ENCODE results near the gene ZNF768. TPM values are rescaled to one million over a fixed set of nuclear protein-coding genes. Genes with fewer than 3 reads are reported as not detected.

Gene ZNF768
- total RNA-seq, 1 experiment from 2014 or later, result 64.2 TPM

DNA sequence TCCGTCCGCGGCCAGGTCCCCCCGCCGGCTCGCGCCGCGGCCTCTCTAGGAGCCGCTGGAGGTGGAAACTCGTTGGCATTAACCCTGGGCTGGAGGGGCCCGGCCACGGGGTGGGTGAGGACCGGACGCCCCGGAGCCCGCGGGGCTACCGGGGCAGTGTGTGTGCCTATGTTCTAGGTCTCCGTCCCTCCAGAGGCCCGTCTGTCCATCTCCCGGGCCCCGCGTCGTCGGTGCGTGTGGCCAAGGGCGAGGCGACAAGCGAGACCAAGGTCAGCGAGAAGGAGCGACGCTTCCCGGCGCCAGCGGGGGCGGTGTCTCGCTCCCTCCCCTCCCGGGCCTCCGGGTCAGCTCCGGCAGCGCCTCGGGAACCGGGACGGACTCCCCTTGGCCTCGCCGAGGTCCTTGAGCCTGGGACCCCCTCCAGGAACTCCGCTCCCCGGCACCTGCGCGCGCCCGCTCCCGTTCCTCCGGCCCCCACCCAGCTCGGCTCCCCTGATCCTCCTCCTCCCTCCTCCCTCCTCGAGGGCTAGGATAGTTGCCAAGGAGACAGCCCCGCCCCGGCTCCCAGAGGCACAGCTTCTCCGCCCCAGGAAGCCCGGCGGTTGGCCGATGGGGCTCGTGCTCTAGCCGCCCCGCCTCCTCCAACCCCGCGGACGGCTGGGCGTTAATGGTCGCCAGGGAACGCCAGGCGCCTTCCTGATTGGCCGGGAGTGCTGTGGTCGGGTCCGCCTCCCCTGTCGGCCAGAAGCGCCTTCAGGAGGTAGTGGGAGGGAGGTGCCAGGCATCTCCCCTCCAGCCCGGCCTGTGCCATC lies 663 bp upstream of the ZNF768 start:
- ChIA-PET POLR2A (ENCODE audit: unreplicated experiment) (interaction anchor here (0.5 to 0.9 kb wide), 10 partner anchors 30 to 723 kb away, joined by 3 to 60 read pairs (median 4); partner anchors contain the start of genes ZNF688 and ZNF764), CTCF (interaction anchor here (0.6 to 1.0 kb wide), 5 partner anchors 9 to 125 kb away, joined by 3 to 4 read pairs (median 3); partner anchors contain the start of gene DCTPP1)
- Histone ChIP-seq H3F3A (ENCODE audit: insufficient read depth, low read depth) (peaks cover 41% of the 10 kb centered on the region), H3K27me3 (ENCODE audit: insufficient read depth, low read depth) (no peaks in the 10 kb centered on the region), H3K27ac (peak overlapping the region; percentile 79), H3K9me3 (ENCODE audit: insufficient read depth, low read depth) (no peaks in the 10 kb centered on the region), H2AFZ (peak overlapping the region; percentile 92), H3K4me1 (replicated peaks; ENCODE audit: insufficient read depth) (peaks cover 32% of the 10 kb centered on the region), H3K36me3 (ENCODE audit: low read depth) (0 out of 2 replicates have a peak, but pooled peaks cover 13% of the 10 kb centered on the region), H3K4me2 (peak overlapping the region; percentile 88), H3K4me3 (peak overlapping the region; percentile 97), H3K9me2 (ENCODE audit: insufficient read depth) (no peaks in the 10 kb centered on the region), H4K20me1 (ENCODE audit: insufficient read depth) (no peaks in the 10 kb centered on the region), H3K79me2 (ENCODE audit: low read depth) (peaks cover 15% of the 10 kb centered on the region; the same call in 1 of the 2 replicates)
- TF ChIP-seq EZH2 (IDR thresholded peaks at IDR 0.05; ENCODE audit: low read depth), result no peak
- TF ChIP-seq, protein P1, sequence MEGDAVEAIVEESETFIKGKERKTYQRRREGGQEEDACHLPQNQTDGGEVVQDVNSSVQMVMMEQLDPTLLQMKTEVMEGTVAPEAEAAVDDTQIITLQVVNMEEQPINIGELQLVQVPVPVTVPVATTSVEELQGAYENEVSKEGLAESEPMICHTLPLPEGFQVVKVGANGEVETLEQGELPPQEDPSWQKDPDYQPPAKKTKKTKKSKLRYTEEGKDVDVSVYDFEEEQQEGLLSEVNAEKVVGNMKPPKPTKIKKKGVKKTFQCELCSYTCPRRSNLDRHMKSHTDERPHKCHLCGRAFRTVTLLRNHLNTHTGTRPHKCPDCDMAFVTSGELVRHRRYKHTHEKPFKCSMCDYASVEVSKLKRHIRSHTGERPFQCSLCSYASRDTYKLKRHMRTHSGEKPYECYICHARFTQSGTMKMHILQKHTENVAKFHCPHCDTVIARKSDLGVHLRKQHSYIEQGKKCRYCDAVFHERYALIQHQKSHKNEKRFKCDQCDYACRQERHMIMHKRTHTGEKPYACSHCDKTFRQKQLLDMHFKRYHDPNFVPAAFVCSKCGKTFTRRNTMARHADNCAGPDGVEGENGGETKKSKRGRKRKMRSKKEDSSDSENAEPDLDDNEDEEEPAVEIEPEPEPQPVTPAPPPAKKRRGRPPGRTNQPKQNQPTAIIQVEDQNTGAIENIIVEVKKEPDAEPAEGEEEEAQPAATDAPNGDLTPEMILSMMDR (conservative IDR thresholded peaks at IDR 0.05), result peak; percentile 50; the same call in 1 of the 2 replicates
- no TSS peak for BruUV-seq (replicated peaks)
- intact Hi-C loops (cut with micrococcal nuclease; ENCODE audit: unreplicated experiment), result loop anchor here (1.0 to 5.0 kb wide), 6 partner anchors 32 to 150 kb away; partner anchors contain the start of genes DCTPP1, FBRS, SEPHS2 and ZNF764
- DNase-seq, result peak; percentile 94 to 100

DNA sequence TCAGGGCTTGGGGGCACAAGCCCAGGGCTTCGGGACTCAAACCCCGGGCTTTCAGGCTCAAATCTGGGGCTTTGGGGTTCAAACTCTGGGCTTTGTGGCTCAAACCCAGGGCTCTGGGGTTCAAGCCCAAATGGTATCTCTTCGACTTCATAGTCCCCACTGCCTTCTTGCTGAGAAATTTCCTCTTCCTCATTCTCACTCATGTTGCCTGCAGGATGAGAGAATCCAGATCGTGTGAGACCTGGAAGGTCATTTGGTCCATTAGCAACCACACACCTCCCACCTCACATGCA lies 576 bp downstream of the ZNF768 start:
- Histone ChIP-seq H3K27ac (peak overlapping the region; percentile 54), H3K27me3 (ENCODE audit: insufficient read depth, low read depth) (no peaks in the 10 kb centered on the region), H2AFZ (peak overlapping the region; percentile 78; the same call in 1 of the 2 replicates), H3K4me1 (replicated peaks; ENCODE audit: insufficient read depth) (peaks cover 32% of the 10 kb centered on the region), H3K36me3 (ENCODE audit: low read depth) (0 out of 2 replicates have a peak, but pooled peaks cover 3% of the 10 kb centered on the region), H3K79me2 (ENCODE audit: low read depth) (peaks cover 12% of the 10 kb centered on the region; the same call in 1 of the 2 replicates), H3F3A (ENCODE audit: insufficient read depth, low read depth) (peaks cover 41% of the 10 kb centered on the region), H3K4me2 (peak overlapping the region; percentile 80), H3K9me2 (ENCODE audit: insufficient read depth) (no peaks in the 10 kb centered on the region), H3K9me3 (ENCODE audit: insufficient read depth, low read depth) (no peaks in the 10 kb centered on the region), H3K4me3 (peak overlapping the region; percentile 97), H4K20me1 (ENCODE audit: insufficient read depth) (no peaks in the 10 kb centered on the region)
- no peak for DNase-seq
- TF ChIP-seq, protein P1 (conservative IDR thresholded peaks at IDR 0.05), result no peak
- no peak for TF ChIP-seq EZH2 (IDR thresholded peaks at IDR 0.05; ENCODE audit: low read depth)
- POLR2A ChIA-PET (ENCODE audit: unreplicated experiment), result interaction anchor here (0.6 kb wide), 1 partner anchor 81 kb away, joined by 4 read pairs; no protein-coding TSS in a partner anchor
- TSS peak; percentile 56 for BruUV-seq (replicated peaks)
- CTCF ChIA-PET, result no interaction called here
- intact Hi-C loops (cut with micrococcal nuclease; ENCODE audit: unreplicated experiment), result loop anchor here (2.0 to 5.0 kb wide), 4 partner anchors 33 to 148 kb away; partner anchors contain the start of genes DCTPP1 and ZNF764
